Thyroid gland (tissue), 4 donors: ENCODE results near the gene LRIG1.

Experiments
- POLR2A ChIP-seq, 2 donors: fragments of 450-650 bp; IDR thresholded peaks; one replicate each; pipeline ENCODE4 v1.6.1; 2017; ENCODE audit warnings: antibody characterized with exemption in 2 of 2, mild to moderate bottlenecking in 2 of 2, moderate library complexity in 1 of 2
- TF ChIP-seq, protein P1 (sequence below), 6 experiments: fragments of 200-600 bp in 3 of 6; fragments of 450-650 bp in 3 of 6; sonication (generic) in 3 of 6; IDR thresholded peaks; one replicate each; pipeline ENCODE4 v1.5.1; 2016 to 2019; ENCODE audit warnings: antibody characterized with exemption in 6 of 6, mild to moderate bottlenecking in 2 of 6, inconsistent platforms in 1 of 6, moderate library complexity in 1 of 6

- TF ChIP-seq, protein P1, sequence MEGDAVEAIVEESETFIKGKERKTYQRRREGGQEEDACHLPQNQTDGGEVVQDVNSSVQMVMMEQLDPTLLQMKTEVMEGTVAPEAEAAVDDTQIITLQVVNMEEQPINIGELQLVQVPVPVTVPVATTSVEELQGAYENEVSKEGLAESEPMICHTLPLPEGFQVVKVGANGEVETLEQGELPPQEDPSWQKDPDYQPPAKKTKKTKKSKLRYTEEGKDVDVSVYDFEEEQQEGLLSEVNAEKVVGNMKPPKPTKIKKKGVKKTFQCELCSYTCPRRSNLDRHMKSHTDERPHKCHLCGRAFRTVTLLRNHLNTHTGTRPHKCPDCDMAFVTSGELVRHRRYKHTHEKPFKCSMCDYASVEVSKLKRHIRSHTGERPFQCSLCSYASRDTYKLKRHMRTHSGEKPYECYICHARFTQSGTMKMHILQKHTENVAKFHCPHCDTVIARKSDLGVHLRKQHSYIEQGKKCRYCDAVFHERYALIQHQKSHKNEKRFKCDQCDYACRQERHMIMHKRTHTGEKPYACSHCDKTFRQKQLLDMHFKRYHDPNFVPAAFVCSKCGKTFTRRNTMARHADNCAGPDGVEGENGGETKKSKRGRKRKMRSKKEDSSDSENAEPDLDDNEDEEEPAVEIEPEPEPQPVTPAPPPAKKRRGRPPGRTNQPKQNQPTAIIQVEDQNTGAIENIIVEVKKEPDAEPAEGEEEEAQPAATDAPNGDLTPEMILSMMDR (IDR thresholded peaks at IDR 0.05) = no peak
- no peak for TF ChIP-seq POLR2A (IDR thresholded peaks at IDR 0.05)
Observed at GRCh38 chr3:66534304-66534845, 33.6 kb upstream of the LRIG1 start.
